ENCODE results near the gene ZNF516.

ZNF516 gene

GRCh38 chr18:76412010-76412817 lies 82.8 kb downstream of the ZNF516 start (continued):
- TF ChIP-seq, protein P1, sequence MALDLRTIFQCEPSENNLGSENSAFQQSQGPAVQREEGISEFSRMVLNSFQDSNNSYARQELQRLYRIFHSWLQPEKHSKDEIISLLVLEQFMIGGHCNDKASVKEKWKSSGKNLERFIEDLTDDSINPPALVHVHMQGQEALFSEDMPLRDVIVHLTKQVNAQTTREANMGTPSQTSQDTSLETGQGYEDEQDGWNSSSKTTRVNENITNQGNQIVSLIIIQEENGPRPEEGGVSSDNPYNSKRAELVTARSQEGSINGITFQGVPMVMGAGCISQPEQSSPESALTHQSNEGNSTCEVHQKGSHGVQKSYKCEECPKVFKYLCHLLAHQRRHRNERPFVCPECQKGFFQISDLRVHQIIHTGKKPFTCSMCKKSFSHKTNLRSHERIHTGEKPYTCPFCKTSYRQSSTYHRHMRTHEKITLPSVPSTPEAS (tag by site-specific recombination; IDR thresholded peaks at IDR 0.05) = no peak
- no peak for TF ChIP-seq ZNF211 (tag by site-specific recombination; IDR thresholded peaks at IDR 0.05; ENCODE audit: low read depth)
- TF ChIP-seq ZNF335 (tag by site-specific recombination; conservative IDR thresholded peaks at IDR 0.05) = no peak
- no peak for TF ChIP-seq ZNF121 (tag by site-specific recombination; IDR thresholded peaks at IDR 0.05)
- TF ChIP-seq ZNF664 (tag by site-specific recombination; IDR thresholded peaks at IDR 0.05) = no peak
- TF ChIP-seq ZBTB49 (tag by site-specific recombination; IDR thresholded peaks at IDR 0.05; ENCODE audit: low read depth) = no peak
- no peak for TF ChIP-seq ZNF169 (tag by site-specific recombination; IDR thresholded peaks at IDR 0.05)
- TF ChIP-seq ZNF148 (tag by site-specific recombination; IDR thresholded peaks at IDR 0.05; ENCODE audit: borderline replicate concordance) = no peak
- no peak for TF ChIP-seq ZNF692 (tag by site-specific recombination; IDR thresholded peaks at IDR 0.05)
- no peak for TF ChIP-seq ZNF426 (tag by site-specific recombination; IDR thresholded peaks at IDR 0.05)
- no peak for TF ChIP-seq ZNF777 (tag by site-specific recombination; IDR thresholded peaks at IDR 0.05; ENCODE audit: borderline replicate concordance)

GRCh38 chr18:76410660-76411417 lies 84.2 kb downstream of the ZNF516 start:
- Histone ChIP-seq H3K4me3 (ENCODE audit: low read depth, low read length) (no peak overlapping the region), H3K4me1 (ENCODE audit: control insufficient read depth, insufficient read depth, low read length) (no peaks in the 10 kb centered on the region), H3K27ac (ENCODE audit: extremely low read depth, low read depth, low read length) (no peak overlapping the region), H3K9me3 (ENCODE audit: control insufficient read depth, insufficient read depth, low read depth, low read length) (no peaks in the 10 kb centered on the region; the same call in 1 of the 2 replicates), H3K36me3 (ENCODE audit: control insufficient read depth in 2 of 2, insufficient read depth in 1 of 2, low read length in 2 of 2) (no peaks in the 10 kb centered on the region)
- POLR2A ChIA-PET = no interaction called here
- CTCF ChIA-PET = interaction anchor here (0.6 to 3.1 kb wide), 4 partner anchors 12 to 1976 kb away, joined by 3 to 33 read pairs (median 3); no protein-coding TSS in a partner anchor
- TF ChIP-seq, protein P2, sequence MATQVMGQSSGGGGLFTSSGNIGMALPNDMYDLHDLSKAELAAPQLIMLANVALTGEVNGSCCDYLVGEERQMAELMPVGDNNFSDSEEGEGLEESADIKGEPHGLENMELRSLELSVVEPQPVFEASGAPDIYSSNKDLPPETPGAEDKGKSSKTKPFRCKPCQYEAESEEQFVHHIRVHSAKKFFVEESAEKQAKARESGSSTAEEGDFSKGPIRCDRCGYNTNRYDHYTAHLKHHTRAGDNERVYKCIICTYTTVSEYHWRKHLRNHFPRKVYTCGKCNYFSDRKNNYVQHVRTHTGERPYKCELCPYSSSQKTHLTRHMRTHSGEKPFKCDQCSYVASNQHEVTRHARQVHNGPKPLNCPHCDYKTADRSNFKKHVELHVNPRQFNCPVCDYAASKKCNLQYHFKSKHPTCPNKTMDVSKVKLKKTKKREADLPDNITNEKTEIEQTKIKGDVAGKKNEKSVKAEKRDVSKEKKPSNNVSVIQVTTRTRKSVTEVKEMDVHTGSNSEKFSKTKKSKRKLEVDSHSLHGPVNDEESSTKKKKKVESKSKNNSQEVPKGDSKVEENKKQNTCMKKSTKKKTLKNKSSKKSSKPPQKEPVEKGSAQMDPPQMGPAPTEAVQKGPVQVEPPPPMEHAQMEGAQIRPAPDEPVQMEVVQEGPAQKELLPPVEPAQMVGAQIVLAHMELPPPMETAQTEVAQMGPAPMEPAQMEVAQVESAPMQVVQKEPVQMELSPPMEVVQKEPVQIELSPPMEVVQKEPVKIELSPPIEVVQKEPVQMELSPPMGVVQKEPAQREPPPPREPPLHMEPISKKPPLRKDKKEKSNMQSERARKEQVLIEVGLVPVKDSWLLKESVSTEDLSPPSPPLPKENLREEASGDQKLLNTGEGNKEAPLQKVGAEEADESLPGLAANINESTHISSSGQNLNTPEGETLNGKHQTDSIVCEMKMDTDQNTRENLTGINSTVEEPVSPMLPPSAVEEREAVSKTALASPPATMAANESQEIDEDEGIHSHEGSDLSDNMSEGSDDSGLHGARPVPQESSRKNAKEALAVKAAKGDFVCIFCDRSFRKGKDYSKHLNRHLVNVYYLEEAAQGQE (tag by site-specific recombination; IDR thresholded peaks at IDR 0.05) = no peak
- TF ChIP-seq ZFHX2 (tag by site-specific recombination; conservative IDR thresholded peaks at IDR 0.05) (no peak), ZNF274 (IDR thresholded peaks at IDR 0.05; ENCODE audit: low read length) (no peak), ZNF274 (tag by site-specific recombination; IDR thresholded peaks at IDR 0.05; ENCODE audit: borderline replicate concordance) (no peak), ZXDB (tag by site-specific recombination; IDR thresholded peaks at IDR 0.05) (no peak), ZNF391 (tag by site-specific recombination; IDR thresholded peaks at IDR 0.05; ENCODE audit: borderline replicate concordance, low read depth) (no peak), ZNF157 (tag by site-specific recombination; IDR thresholded peaks at IDR 0.05) (no peak), ZNF335 (tag by site-specific recombination; conservative IDR thresholded peaks at IDR 0.05) (no peak), RBAK (tag by site-specific recombination; IDR thresholded peaks at IDR 0.05) (no peak), ZNF571 (tag by site-specific recombination; IDR thresholded peaks at IDR 0.05) (no peak), ZNF266 (tag by site-specific recombination; IDR thresholded peaks at IDR 0.05; ENCODE audit: low read depth) (no peak), ZNF664 (tag by site-specific recombination; IDR thresholded peaks at IDR 0.05) (no peak)
- TF ChIP-seq, protein P3, sequence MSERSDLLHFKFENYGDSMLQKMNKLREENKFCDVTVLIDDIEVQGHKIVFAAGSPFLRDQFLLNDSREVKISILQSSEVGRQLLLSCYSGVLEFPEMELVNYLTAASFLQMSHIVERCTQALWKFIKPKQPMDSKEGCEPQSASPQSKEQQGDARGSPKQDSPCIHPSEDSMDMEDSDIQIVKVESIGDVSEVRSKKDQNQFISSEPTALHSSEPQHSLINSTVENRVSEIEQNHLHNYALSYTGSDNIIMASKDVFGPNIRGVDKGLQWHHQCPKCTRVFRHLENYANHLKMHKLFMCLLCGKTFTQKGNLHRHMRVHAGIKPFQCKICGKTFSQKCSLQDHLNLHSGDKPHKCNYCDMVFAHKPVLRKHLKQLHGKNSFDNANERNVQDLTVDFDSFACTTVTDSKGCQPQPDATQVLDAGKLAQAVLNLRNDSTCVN (tag by site-specific recombination; optimal IDR thresholded peaks at IDR 0.05) = no peak

All from HEK293 (cell line).